Measurements from ENCODE around the gene SRSF4. TPM values are rescaled to one million over a fixed set of nuclear protein-coding genes. Genes with fewer than 3 reads are reported as not detected.

Gene SRSF4
- total RNA-seq, 1 donor = 44.0 TPM

- TF ChIP-seq, protein P1, sequence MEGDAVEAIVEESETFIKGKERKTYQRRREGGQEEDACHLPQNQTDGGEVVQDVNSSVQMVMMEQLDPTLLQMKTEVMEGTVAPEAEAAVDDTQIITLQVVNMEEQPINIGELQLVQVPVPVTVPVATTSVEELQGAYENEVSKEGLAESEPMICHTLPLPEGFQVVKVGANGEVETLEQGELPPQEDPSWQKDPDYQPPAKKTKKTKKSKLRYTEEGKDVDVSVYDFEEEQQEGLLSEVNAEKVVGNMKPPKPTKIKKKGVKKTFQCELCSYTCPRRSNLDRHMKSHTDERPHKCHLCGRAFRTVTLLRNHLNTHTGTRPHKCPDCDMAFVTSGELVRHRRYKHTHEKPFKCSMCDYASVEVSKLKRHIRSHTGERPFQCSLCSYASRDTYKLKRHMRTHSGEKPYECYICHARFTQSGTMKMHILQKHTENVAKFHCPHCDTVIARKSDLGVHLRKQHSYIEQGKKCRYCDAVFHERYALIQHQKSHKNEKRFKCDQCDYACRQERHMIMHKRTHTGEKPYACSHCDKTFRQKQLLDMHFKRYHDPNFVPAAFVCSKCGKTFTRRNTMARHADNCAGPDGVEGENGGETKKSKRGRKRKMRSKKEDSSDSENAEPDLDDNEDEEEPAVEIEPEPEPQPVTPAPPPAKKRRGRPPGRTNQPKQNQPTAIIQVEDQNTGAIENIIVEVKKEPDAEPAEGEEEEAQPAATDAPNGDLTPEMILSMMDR (IDR thresholded peaks at IDR 0.05; ENCODE audit: insufficient read depth, low read depth, low read length) = no peak
Observed at GRCh38 chr1:29193879-29194455, 12.3 kb upstream of the SRSF4 start.

GRCh38 chr1:29190718-29191117, 9.0 kb upstream of the SRSF4 start:
- TF ChIP-seq, protein P1 (IDR thresholded peaks at IDR 0.05; ENCODE audit: insufficient read depth, low read depth, low read length) = no peak
- no peak for DNase-seq (ENCODE audit: low read depth)
- no peak overlapping the region for H3K4me3 ChIP-seq (ENCODE audit: low read depth, low read length)

More at GRCh38 chr1:29193879-29194455, 12.3 kb upstream of the SRSF4 start:
- no peak overlapping the region for H3K4me3 ChIP-seq (ENCODE audit: low read depth, low read length)
- DNase-seq (ENCODE audit: low read depth) = no peak

DNA sequence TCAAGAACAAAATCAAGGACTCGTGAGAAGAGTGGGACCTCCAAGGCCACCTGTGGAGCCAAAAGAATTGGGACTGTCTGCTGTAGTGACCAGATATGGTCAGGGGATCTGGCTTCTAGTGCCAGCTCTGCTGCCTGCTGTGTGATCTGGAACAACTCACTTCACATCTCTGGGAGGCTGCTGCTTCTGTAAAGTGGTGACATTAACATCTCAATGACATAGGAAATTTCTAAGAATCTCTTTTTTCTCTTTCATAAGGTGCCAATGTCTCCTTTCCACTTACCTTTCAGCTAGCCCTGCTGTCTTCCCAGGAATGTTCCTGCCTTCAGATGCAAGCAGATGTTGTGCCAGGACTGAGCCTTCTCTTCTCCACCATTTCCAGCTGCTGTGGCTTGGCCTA, 5.0 kb upstream of the SRSF4 start:
- TF ChIP-seq, protein P1 (IDR thresholded peaks at IDR 0.05; ENCODE audit: insufficient read depth, low read depth, low read length) = no peak
- H3K4me3 ChIP-seq (ENCODE audit: low read depth, low read length) = no peak overlapping the region

DNA sequence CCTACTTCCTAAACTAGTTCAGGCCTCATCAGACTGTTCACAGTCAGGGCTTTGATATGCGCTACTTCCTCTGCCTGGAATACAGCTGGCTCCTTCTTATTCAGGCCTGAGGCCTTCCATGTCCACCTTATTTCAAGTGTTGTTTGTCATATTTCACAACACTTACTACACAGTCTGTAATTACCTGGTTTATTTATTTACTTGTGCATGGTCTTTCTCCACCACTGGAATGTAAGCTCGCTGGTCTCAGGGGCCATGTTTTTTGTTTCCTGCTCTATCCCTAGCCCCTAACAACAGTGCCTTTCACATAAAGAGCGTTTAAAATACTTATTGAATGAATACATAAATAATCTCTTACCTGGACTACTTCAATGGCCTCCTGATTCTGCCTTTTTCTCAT, 4.6 kb upstream of the SRSF4 start:
- TF ChIP-seq, protein P1 (IDR thresholded peaks at IDR 0.05; ENCODE audit: insufficient read depth, low read depth, low read length) = no peak
- no peak for DNase-seq (ENCODE audit: low read depth)
- no peak overlapping the region for H3K4me3 ChIP-seq (ENCODE audit: low read depth, low read length)

More for the DNA sequence above, 5.0 kb upstream of the SRSF4 start:
- DNase-seq (ENCODE audit: low read depth) = no peak

DNA sequence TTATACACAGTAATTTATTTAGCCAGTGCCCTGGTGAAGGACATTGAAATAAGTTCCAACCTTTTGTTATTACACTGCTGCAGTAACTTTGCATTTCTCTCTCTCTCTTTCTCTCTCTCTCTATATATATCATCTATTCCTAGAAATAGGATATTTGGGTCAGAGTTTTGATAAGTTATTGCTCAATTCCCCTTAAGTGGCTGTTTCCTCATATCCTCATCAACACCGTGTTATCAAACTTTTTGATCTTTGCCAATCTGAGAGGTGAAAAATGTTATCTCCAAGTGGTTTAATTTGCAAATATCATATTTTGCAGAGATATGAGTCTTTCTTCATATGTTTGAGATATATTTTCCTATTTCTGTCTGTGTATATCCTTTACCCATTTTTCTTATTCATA, 1.6 kb upstream of the SRSF4 start:
- no peak for DNase-seq (ENCODE audit: low read depth)
- TF ChIP-seq, protein P1 (IDR thresholded peaks at IDR 0.05; ENCODE audit: insufficient read depth, low read depth, low read length) = no peak
- H3K4me3 ChIP-seq (ENCODE audit: low read depth, low read length) = no peak overlapping the region

- TF ChIP-seq, protein P1 (IDR thresholded peaks at IDR 0.05; ENCODE audit: insufficient read depth, low read depth, low read length) = no peak
- DNase-seq (ENCODE audit: low read depth) = peak; percentile 66
- H3K4me3 ChIP-seq (ENCODE audit: low read depth, low read length) = peak overlapping the region; percentile 76
Observed at GRCh38 chr1:29180497-29181412, 945 bp downstream of the SRSF4 start.

All from fibroblast of villous mesenchyme (primary cell).